HEK293T (cell line): ENCODE data around the gene CD82.

ENCODE experiments used
- ARNT ChIP-seq: fragments of 450-650 bp; IDR thresholded peaks from 2 replicates; pipeline ENCODE4 v1.6.1; 2017; ENCODE audit warnings: mild to moderate bottlenecking
- BHLHE40 ChIP-seq: fragments of 450-650 bp; IDR thresholded peaks from 2 replicates; pipeline ENCODE4 v1.6.1; 2016; ENCODE audit warnings: mild to moderate bottlenecking, moderate library complexity, borderline replicate concordance
- CTBP1 ChIP-seq: fragments of 450-650 bp; IDR thresholded peaks from 2 replicates; pipeline ENCODE4 v1.6.1; 2016; ENCODE audit warnings: borderline replicate concordance
- ELF4 ChIP-seq: fragments of 450-650 bp; IDR thresholded peaks from 2 replicates; pipeline ENCODE4 v1.6.1; 2017; ENCODE audit warnings: antibody characterized with exemption
- FOXA1 ChIP-seq: fragments of 450-650 bp; IDR thresholded peaks from 2 replicates; pipeline ENCODE4 v1.6.1; 2016; ENCODE audit warnings: mild to moderate bottlenecking
- FOXK2 ChIP-seq: fragments of 450-650 bp; IDR thresholded peaks from 2 replicates; pipeline ENCODE4 v1.6.1; 2016; ENCODE audit warnings: mild to moderate bottlenecking
- FOXM1 ChIP-seq: fragments of 450-650 bp; IDR thresholded peaks from 2 replicates; pipeline ENCODE4 v1.6.1; 2017; ENCODE audit warnings: mild to moderate bottlenecking, borderline replicate concordance
- HDGF ChIP-seq: fragments of 450-650 bp; IDR thresholded peaks from 2 replicates; pipeline ENCODE4 v1.6.1; 2017; ENCODE audit warnings: antibody characterized with exemption, borderline replicate concordance
- SP1 ChIP-seq: fragments of 450-650 bp; IDR thresholded peaks from 2 replicates; pipeline ENCODE4 v1.6.1; 2017
- SUZ12 ChIP-seq: fragments of 450-650 bp; IDR thresholded peaks from 2 replicates; pipeline ENCODE4 v1.6.1; 2016; ENCODE audit warnings: mild to moderate bottlenecking
- TARDBP ChIP-seq: fragments of 450-650 bp; IDR thresholded peaks from 2 replicates; pipeline ENCODE4 v1.6.1; 2016
- ZNF384 ChIP-seq: fragments of 450-650 bp; IDR thresholded peaks from 2 replicates; pipeline ENCODE4 v1.6.1; 2016
- TF ChIP-seq, protein P1 (sequence below): fragments of 450-650 bp; IDR thresholded peaks from 2 replicates; pipeline ENCODE4 v1.6.1; 2016

GRCh38 chr11:44550123-44550522 lies 15.3 kb upstream of the CD82 start:
- TF ChIP-seq HDGF = no peak
- TF ChIP-seq BHLHE40 = no peak
- TF ChIP-seq ZNF384 = no peak
- TF ChIP-seq SUZ12 = no peak
- no peak for TF ChIP-seq FOXM1
- TF ChIP-seq FOXA1 = no peak
- TF ChIP-seq, protein P1, sequence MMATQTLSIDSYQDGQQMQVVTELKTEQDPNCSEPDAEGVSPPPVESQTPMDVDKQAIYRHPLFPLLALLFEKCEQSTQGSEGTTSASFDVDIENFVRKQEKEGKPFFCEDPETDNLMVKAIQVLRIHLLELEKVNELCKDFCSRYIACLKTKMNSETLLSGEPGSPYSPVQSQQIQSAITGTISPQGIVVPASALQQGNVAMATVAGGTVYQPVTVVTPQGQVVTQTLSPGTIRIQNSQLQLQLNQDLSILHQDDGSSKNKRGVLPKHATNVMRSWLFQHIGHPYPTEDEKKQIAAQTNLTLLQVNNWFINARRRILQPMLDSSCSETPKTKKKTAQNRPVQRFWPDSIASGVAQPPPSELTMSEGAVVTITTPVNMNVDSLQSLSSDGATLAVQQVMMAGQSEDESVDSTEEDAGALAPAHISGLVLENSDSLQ = no peak
- no peak for TF ChIP-seq SP1
- TF ChIP-seq FOXK2 = no peak
- no peak for TF ChIP-seq CTBP1
- TF ChIP-seq ARNT = no peak
- TF ChIP-seq ELF4 = no peak
- no peak for TF ChIP-seq TARDBP
